Fibroblast of skin of left quadriceps (primary cell): Measurements from ENCODE around the gene GYS2.
"Not testable (repeated sequence)": the region's sequence is repeated elsewhere in the genome, so short reads cannot be mapped to it uniquely, and the experiment has no call there.

ENCODE experiments used
- DNase-seq, 2 experiments: peaks; one replicate each; pipeline ENCODE4 v3.0.0-alpha.2; 2013; ENCODE audit warnings: low read depth in 2 of 2

GYS2 gene

DNA sequence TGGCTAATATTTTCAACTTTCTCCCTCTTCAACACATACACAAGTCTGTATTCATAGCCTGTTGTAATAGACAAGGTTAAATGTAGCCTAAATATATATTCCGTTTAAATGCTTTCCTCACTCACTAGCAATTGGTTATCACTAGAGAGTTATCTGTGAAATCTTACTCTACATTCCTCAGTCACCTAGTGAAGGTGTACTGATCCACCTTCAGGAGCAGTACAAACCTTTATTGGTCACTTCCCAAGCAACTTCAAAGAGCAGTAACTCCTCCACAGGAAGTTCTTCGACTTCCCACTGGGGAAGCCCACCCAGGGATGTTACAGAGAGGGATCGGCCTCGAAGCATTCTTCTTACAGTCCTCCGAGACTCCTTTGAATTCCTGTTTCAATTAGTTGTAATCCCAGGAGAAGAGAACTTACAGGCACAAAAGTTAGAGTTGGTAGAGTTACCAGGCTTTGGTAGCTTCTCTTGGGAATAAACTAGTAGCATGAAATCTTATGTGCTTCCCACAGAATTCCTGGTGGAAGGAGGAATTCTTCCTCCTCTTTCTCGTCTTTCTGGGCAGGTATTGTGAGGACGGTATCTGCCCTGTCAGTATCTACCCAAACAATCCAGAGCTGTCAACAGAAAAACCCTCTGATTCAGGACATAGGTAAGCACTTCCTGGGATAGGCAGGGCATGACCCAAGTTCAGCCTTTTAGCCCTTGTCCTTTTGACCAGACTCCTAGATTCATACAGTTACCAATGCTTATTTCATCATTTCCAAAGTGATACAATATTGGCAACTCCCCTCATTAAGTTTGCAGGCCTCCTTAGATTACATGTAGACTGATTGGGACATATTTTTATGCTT is at the start of gene GYS2:
TSS of gene GYS2 (minus strand) at position 603 of the 857 bp plus-strand sequence. CDS start at position 348, 255 bp downstream.
- no peak for DNase-seq

DNA sequence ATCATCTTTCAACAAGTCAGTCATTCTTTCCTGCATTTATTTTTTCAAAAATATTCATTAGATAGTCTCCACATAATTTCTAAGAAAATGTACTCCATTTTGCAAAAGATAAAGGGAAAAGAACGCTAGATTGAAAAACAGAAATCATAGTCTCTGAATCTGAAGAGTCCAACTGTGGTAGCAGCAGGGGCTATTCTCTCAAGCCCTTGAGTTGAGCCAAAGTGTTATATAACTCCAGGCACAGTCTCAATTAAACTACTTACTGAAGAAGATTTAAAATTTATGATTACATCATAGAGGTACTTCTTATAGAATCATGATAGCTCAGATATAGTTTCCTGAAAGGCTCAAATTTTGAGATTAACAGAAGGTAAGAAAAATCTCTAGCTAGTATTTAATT is 47.2 kb upstream of the GYS2 start:
- DNase-seq = no peak

DNA sequence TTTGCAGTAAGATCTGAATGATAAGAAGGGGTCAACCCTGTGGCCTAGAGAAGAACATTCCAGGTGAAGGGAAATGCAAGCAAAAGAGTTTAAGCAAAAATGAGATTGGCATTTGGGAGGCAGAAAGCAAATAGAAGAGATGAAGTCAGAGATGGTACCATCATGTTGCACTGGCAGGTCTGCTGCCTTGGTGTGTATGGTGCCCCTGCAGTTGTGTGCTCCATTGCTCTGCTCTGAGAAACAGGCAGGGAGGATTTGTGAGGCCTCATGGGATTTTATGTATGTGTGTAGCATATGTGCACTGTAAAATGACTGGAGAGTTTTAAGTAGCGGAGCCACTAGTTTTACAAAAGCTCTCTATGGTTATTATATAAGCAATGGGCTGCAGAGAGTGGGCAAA is 46.4 kb upstream of the GYS2 start:
- no peak for DNase-seq

DNA sequence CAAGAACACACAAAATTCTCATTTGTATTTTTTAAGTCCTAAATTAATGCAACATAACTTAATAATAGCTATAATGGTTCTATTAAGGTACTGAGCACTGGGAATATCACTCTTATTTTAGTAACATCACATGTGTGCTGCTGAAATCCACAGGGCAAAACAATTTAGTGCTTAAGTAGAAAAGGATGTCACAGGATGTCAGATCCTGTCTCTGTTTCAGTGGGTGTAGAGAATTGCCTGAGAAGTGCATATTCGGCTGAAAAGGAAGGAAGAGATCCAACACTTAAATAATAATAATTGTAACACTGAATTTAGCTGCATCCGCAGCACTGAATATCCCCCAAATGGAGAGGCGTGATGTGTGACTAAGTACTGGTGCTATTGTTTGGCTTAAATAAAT is 44.4 kb upstream of the GYS2 start:
- no peak for DNase-seq

DNA sequence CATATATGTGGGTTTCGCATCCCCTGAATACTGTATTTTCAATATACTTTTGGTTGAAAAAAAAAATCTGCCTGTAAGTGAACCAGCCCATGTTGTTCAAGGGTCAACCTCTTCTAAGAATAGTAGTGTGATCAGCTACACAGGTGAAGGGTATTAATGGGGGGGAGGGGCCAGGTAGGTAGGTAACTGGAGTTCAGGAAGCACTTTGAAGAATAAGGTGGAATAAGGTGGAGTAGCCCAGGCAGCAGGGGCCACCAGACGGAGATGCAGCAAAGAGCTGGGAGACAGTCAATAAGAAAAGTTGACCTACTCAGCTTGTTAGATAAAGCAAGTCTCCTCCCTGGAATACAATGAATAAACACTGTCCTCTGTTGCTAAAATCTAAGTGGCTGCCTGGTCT is 43.7 kb upstream of the GYS2 start:
- DNase-seq = no peak

DNA sequence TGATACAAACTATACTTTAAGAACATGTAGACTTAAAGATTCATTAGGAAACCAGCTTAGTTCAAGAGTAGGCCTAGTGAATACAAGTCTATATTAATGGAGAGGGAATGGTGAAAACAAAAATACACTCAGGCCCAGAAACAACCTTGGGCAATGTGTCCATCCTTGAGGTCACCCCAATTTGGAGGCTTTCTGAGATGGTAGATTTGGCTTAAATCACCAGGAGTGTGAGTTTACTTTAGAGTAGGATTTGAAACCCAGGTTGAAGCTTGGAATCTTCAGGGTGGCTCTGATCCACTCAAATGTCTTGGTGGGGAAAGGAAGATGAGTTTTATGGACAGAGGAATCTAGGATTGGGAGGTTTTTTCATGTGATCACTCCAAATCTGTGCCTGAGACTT is 42.5 kb upstream of the GYS2 start:
- no peak for DNase-seq

DNA sequence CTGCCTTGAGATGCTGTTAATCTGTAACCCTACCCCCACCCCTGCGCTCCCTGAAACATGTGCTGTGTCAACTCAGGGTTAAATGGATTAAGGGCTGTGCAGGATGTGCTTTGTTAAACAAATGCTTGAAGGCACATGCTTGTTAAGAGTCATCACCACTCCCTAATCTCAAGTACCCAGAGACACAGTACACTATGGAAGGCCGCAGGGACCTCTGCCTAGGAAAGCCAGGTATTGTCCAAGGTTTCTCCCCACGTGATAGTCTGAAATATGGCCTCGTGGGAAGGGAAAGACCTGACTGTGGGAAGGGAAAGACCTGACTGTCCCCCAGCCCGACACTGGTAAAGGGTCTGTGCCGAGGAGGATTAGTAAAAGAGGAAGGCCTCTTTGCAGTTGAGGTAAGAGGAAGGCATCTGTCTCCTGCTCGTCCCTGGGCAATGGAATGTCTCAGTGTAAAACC is 40.4 kb upstream of the GYS2 start:
- not testable (repeated sequence) for DNase-seq

DNA sequence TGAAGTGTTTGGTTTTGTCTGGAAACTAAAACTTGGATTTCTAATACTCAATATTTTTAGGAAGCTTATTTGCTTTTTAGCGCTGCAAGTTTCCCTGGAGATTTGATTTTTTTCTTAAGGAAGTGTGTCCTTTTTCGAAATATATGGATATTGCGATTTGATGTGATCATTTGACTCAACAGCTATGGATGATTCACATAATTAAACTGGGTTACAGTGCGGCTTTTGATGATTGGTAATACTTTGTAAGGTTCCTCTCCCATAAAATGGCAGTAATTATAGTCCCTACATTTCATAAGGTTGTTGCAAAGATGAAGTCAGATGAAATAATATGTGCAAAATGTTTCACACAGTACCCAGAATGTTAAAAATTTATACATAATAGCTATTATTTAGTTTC is 39.9 kb upstream of the GYS2 start:
- DNase-seq = no peak

DNA sequence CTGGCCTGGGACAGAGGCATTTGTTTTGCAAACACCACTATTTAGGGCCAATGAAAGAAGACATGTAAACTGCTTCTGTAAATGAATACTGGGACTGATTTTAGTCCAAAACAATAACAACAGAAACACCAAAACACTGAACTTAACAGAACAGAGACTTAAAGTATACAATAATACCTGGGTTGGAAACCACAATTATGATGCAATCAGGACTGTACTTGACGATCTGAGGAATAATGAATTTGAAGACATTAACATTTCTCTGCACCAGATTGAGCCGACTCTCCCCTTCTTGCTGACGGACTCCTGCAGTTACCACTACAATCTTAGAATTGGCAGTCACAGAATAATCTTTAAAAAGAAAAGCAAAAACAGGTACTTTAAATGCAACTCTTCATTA is 39.1 kb upstream of the GYS2 start:
- DNase-seq = no peak

DNA sequence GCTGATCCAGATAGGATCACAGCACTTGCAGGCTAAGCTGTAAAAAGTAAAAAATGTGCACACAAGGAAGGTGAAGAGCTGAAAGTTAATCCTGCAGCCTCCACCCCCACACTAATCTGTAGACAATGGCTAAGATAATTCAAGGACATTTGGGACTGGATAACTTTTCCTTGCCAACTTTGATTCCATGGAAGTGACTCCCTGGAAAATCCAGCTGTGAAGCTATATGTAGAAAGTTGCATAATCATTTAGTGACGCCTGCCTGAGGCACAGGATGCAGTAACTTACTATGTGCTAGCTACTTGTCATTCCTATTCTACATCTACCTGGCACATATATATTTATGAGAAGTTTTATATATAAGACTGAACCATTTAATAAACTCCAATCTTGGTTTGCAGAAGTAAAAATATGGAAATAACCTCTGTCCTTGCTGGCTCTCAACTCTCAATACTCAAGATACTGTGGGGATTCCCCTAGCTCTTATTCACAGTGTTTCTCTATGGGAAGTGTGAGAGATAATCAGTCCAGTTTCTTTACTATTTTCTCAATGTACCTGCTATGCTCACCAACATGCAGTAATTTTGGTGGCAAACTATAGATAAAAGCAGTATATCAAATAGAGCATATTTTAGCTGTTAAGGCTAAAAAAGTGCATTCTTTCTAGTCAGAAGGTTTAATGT is 38.2 kb upstream of the GYS2 start:
- no peak for DNase-seq

DNA sequence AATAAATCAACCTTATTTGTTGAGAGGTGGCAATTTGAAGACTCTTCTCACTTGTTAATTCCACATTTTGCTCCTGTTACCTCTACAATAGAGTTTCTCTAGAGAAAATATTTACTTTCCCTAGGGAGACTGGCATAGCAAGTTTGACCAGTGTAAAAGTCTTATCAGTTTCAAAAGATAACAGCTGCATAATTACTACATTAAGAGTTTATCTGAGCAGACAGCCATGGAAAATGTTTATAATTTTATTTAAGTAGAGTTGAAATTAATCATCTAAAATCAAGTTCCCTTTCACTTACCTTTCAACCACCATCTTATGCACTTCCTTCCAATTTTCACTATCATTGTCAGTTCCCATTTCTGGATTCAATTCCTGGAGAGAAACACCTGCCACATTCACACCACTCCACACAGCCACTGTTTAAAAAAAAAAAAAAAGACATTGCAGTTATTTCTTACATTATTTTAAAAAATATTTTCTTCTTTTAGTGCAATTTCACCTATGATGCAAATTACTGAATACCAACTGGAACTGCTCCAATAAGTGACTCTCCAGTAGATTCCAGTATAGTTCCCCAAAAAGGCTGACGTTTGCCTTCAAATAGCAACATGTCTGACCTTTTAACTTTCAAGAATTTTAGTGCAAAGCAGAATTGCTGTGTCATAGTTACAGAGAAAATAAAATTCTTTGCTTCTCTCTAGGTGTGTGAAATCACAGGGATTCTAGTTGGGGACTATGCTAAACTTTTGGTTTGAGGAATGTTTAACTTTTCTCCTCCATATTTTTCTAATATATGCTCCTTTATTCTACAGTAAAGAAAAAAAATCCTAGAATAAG is 33.6 kb upstream of the GYS2 start:
- no peak for DNase-seq

DNA sequence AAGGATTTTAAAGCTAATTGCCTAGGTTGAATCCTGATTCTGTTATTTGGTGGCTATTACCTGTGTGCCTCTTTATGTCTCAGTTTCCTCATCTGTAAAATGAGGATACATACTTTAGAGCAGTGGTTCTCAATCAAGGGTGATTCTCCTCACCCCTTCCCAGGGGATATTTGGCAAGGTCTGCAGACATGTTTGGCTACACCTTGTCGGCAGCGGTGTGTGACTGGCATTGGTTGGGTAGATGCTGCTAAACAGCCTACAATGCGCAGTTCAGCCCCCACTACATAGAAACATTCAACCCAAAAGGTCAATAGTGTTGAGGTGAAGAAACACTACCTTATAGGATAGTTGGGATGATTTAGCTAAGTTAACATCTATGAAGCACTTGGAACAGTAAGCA is 29.6 kb upstream of the GYS2 start:
- no peak for DNase-seq

DNA sequence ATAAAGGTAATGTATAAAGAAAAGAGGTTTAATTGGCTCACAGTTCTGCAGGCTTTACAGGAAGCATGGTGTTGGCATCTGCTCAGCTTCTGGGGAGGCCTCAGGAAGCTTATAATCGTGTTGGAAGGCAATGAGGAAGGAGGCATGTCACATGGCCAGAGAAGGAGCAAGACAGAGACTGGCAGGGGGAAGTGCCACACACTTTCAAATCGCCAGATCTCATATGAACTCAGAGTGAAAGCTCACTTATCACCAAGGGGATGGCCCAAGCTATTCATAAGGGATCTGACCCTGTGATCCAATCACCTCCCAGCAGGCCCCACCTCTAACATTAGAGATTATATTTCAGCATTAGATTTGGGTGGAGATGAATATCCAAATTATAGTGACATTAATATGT is 26.7 kb upstream of the GYS2 start:
- no peak for DNase-seq

DNA sequence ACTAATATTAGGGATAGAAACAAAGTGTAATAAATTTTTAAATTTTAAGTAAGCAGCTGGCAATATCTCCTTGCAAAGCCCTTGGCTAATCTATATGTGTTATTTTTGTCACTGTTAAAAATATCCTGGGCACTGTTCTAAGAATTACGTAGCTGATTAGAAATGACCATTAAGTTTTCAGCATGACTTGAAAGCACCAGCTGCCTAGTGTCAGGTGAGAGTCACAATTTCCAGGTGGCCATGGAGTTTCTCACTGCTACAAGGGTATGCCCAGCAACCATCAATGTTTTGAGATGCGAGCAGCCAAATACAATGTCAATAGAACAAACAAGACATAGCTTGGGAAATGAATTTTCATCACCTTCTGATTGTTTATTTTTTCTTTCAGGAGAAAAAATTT is 23.3 kb upstream of the GYS2 start:
- no peak for DNase-seq

DNA sequence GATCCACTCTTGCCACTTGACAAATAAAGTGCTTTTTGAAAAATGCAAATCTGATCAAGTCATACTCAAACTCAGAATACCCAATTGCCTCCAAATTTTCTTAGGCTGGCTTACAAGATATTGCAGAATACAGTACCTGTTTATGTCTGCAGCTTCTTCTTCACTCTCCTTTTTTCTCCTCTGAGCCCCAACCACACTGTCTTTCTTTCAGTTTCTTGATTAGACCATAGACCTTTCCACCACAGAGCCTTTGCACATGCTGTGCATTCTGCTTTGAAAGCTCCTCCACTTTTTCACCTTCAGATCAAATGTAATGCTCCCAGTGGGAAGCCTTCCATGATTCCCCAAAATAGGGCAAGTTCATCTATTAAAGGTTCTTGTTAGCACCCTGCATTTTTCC is 13.9 kb upstream of the GYS2 start:
- no peak for DNase-seq

DNA sequence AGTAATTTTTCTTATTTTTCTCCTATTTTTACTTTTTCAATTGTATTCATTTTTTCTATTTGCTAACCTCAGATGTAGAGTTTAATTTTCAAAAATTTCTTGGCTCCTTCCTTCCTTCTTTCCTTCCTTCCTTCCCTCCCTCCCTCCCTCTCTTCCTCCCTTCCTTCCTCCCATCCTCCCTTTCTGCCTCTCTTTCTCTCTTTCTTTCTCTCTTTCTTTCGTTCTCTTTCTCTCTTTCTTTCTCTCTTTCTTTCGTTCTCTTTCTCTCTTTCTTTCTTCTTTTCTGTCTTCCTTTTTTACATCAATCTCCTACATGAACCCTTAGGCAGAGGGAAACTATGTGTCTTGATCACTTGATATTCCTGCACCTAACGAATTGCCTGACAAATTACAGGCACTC is 12.4 kb upstream of the GYS2 start:
- DNase-seq = no peak

DNA sequence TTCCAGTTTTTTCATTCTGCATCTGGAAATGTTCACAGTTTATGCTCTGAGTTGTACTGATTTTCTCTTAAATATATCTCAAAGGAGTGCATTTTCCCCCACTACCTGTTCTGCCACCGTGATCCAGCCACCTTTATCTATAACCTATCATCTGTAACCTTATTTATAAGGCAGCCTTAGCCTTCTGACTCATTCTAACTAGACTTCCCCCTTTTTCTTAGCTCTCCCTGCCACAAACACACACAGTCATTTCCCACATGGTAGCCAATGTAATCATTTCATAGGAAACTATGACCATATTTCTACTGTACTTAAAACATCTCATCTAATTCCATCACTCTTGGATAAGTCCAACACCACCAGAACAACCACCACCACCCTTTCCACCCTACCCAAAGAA is 10.8 kb upstream of the GYS2 start:
- no peak for DNase-seq

DNA sequence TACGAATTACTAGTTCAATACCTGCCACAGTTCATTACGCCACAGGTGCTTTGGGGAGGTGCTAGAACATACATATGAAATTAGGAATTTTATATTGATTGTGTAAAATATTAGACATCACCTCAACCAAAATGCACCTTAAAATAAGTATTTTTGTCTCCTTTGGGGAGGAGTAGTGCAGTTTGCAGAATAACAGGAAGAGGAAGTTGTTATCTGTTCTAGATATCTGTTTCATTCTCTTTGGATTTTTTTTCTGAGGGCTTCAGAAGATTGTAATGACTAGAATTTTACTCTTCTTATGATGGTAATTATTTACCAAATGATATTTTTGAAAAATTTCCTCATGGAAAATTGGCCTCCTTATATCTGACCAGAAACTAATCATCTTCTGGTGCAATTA is 9.9 kb upstream of the GYS2 start:
- no peak for DNase-seq

DNA sequence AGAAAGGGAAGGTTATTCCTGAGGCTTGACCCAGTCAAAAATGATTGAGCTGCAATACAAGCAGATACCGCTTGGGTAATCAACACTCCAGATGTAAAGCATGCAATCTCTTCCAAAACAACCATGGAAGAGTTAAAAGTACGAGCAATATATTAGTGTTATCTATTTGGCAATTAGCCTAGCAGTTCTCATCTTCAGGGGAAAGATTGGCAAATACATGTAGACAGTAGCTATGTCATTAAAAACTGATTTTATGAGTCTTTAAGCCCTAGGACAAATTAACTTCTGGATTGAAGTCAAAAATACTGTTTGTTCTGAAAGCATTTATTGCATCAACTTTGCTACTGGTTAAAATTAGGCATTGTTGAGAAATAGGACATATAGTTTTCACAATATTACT is 9.3 kb upstream of the GYS2 start:
- DNase-seq = no peak

DNA sequence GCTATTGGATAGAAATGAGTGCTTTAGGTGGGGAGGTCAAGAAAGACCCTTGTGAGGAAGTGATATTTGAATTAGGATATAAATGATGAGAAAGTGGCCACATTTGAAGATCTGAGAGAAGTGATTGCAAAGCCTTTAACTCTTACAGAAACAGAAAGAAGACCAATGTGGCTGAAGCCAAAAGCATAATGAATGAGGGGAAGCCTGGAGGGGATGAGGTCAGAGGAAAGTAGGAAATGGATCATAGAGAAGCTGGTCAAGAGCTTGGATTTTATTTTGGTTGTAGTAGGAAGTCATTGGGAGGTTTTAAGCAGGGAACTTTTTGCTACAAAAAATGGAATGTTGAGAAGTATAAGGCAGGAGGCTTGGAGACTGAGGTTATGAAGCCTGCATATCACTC is 3.5 kb upstream of the GYS2 start:
- no peak for DNase-seq

DNA sequence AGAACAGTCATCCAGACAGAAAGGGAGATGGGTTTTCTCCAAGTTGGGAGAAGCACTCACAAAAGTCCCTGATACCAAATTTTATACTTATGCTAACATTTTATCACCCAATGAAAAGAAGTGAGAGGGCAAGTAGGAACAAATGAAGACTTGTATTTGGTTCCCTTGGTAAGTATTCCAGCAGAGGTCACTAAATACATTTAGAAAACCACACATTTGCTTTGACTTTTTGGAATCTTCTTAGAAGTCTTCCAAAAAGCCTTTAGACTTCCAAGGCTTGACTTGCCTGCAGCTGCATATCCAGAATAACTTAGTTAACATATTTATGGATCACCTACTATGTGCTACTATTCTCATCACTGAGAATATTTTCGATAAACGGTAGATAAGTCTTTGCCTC is 3.1 kb upstream of the GYS2 start:
- no peak for DNase-seq

DNA sequence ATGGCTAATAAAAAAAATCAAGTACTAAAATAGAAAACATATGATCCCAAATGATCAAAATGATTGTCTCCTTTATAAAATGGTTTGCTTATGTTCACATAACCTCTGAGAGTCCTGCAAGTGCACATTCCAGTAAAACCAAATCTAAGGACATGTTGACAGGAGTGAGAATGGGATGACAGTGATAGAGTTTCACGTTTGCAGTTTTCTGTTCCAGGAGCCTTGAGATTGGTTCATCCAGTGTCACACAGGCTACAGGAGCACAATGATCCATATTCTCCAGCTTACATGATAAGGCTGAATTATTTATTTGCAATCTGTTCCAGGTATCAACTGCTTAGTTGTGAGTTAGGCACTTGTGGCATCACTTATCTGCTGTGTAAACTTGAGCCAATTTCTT is 1.5 kb upstream of the GYS2 start:
- DNase-seq = no peak

DNA sequence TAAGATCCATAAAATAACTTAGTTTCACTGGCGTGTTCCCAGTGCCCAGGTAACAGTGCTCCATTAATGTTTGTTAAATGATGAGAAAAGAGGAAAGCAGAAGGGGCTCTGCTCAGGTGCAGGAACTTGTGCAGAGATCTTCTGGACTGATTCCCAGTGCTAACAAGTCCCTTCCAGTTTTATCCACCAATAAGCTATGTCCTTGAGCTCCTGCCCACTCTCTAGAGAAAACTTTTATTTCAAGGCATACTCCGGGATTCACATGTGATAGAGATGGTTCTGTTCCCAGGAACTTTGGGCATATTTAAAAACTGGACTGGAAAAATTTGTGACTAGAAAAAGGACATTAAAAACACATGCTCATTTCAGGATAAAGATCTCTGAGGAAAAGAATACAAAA is 1.9 kb downstream of the GYS2 start:
- DNase-seq = no peak
